DND-41 (cell line): ENCODE data around the gene RHOF.

Experiments used
- CTCF ChIP-seq: IDR thresholded peaks from 2 replicates; pipeline ENCODE4 v1.5.1; 2012; ENCODE audit warnings: borderline replicate concordance, low read length, moderate library complexity, mild to moderate bottlenecking; ENCODE audit not compliant: poor library complexity, severe bottlenecking; ENCODE audit errors: extremely low read depth
- EZH2 ChIP-seq: IDR thresholded peaks from 3 replicates; pipeline ENCODE4 v1.6.1; 2012; ENCODE audit warnings: borderline replicate concordance, low read depth, mild to moderate bottlenecking, moderate library complexity, low read length, inconsistent platforms; ENCODE audit not compliant: severe bottlenecking

GRCh38 chr12:121750507-121750955 lies 43.0 kb downstream of the RHOF start:
- no peak for TF ChIP-seq CTCF
- no peak for TF ChIP-seq EZH2
